ENCODE measurements around the gene BAG2.

The BAG2 gene

DNA sequence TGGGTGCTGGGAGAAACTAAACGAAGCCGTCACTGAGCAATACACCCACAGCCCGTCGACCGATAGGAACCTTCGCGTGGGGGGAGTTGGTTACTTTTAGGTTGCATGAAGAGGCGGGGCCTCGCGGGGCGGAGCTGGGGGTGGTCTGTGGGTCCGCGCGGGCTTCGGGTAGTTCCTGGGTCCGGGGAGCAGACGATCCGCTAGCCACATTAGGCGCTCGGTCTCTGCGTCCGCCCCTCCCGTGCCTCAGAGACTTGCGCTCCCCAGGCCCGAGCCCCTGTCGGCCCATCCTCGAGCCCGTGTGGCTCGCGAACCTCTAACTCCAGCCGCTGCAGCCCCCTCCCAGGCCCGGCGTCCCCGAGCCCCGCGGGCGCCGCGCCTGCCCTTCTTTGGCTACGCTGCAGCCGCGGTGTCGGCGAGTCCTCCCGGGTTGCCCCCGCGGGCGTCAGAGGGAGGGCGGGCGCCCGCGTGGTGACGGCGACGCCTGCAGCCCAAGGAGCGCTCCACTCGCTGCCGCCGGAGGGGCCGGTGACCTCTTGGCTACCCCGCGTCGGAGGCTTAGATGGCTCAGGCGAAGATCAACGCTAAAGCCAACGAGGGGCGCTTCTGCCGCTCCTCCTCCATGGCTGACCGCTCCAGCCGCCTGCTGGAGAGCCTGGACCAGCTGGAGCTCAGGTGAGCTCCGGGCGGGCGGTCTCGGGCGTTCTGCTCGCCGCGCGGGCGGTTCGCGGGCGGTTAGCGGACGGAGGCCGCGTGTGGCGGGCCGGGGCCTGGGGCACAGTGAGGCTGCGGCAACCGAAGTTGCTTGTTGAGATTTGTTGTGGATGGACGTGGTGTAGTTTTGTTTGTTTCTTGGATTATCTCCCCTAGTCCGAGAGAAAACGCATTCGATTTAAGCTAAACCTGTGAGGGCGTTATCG lies at the start of gene BAG2:
Gene BAG2 (plus strand): TSS at position 191 of the 920 bp plus-strand sequence. CDS start 372 bp downstream, at position 563.
- DNase-seq = peak; percentile 58 to 76

GRCh38 chr6:57123111-57123510 lies 49.0 kb upstream of the BAG2 start:
- no peak for DNase-seq

DNA sequence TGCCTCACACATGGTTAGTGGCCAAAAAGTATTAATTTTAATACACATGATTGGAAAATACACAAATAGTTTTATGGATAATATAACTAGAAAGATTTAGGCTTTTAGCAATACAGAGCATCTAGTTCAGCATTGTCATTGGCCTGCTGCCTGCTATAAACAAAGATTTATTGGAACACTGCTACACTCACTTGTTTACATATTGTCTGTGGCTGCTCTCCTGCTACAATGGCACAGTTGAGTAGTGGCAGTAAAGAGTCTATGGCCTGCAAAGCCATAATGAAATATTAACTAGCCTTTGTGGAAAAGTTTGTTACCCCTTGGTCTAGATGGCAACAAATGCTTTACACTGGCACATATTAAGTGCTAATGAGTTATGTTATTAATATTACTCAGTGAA lies 44.4 kb upstream of the BAG2 start:
- DNase-seq = no peak

DNA sequence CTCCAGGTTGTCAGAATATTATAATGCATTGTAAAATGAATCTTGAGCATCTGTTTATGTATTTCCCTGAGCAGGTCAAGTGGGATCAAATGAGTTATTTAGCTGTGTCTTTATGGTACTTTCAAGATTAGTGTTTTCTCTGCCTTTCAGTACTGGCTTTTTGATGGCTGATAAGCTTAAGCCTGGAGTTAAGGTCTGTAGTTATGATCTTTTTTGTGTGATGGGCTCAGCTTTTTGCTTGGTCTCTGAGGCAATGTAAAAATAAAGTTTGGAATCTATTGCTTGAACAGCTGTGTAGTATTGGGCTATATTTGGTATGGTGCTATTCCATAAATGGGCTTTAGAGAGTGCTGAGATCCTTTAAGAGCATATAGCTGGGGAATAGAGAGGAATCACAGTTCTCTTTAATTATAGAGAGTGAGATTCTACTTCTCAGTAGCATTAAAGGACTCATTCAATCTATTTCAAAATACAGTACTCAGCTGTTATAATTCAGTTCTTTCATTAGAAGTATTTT lies 41.4 kb upstream of the BAG2 start:
- peak in 1 of 2 experiments; percentile 6 for DNase-seq

DNA sequence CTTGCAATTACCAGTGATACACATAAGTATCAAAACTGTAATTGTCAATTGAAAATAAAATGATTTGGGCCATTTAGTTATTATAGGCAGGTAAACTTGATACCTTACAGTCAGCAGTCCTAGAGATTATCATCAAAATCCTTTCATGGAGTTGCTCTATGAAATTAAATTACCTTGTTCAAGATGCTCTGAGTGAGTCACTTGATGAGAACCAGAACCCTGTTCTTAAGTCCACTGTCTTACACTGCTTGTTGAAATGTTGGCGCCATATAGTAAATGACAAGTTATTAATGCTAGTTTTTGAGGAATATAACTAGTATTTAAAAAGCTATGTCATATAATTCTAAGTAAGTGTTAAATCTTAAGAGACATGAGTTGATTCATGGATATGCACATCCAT lies 37.2 kb upstream of the BAG2 start:
- DNase-seq = no peak

GRCh38 chr6:57135885-57136284 lies 36.2 kb upstream of the BAG2 start:
- DNase-seq = peak in 1 of 2 experiments; percentile 8

- no peak for DNase-seq
Observed at GRCh38 chr6:57137350-57137749, 34.8 kb upstream of the BAG2 start.

GRCh38 chr6:57138026-57138425 lies 34.1 kb upstream of the BAG2 start:
- no peak for DNase-seq

GRCh38 chr6:57141451-57142177 lies 30.5 kb upstream of the BAG2 start:
- no peak for DNase-seq

DNA sequence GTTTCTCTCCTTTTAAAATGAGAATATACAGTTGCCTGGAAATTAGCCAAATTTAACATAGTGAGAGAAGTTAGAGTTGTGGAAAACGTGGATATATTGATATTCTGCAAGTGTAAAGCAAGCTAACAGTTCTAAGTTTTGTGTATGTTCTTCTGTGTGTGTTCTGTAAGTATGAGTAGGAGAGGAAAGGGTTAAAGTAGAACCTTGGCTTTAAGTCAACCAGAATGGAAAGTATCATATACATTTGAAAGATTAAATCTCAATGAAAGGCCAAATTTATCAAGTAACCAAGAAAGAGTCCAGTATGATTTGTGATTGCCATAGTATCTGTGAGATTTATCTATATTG lies 30.0 kb upstream of the BAG2 start:
- DNase-seq = no peak

GRCh38 chr6:57143690-57144089 lies 28.4 kb upstream of the BAG2 start:
- no peak for DNase-seq

GRCh38 chr6:57147401-57147800 lies 24.7 kb upstream of the BAG2 start:
- no peak for DNase-seq

- DNase-seq = no peak
Observed at GRCh38 chr6:57147955-57148858, 23.9 kb upstream of the BAG2 start.

GRCh38 chr6:57158658-57159057 lies 13.5 kb upstream of the BAG2 start:
- no peak for DNase-seq

- DNase-seq = no peak
Observed at GRCh38 chr6:57159127-57159526, 13.0 kb upstream of the BAG2 start.

- no peak for DNase-seq
Observed at GRCh38 chr6:57162028-57162427, 10.1 kb upstream of the BAG2 start.

DNA sequence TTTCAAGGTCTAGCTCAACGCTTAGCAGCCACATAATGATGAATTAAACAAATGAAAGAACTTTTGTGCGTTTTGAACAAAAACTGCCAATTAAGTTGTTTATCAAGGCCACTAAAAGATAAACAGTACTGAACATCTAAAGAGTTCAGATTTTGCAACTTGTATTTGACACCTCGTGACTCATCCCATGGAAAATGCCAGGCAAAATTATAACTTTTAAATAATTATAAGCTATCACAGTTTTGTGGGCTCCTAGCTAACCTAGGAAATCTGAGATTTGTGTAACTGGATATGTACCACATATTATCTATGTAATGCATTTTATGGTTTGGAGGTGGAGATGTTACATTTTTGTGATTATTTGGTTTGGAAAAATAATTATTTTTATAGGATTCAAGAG lies 9.6 kb upstream of the BAG2 start:
- no peak for DNase-seq

DNA sequence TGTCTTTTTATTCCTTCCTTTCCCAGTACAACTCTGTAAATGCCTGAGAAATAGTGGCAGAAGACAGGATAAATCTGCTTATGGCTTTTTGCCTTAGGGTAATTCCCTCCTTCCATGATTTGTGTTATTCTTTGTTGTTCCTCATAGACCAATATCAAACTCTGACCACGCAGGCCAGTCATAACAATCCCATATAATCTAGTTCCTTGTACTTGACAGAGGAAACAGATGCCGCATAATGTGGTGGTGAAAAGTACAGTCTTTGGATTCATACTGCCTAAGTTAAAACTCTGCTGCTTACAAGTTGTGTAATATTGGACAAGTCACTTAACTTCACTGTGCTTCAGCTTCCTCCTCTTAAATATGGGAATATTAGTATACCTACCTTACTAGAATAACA lies 8.2 kb upstream of the BAG2 start:
- DNase-seq = no peak

- DNase-seq = no peak
Observed at GRCh38 chr6:57165080-57165479, 7.0 kb upstream of the BAG2 start.

GRCh38 chr6:57173056-57173885 lies 1.1 kb downstream of the BAG2 start:
- DNase-seq = no peak

GRCh38 chr6:57173886-57174510 lies 1.9 kb downstream of the BAG2 start:
- no peak for DNase-seq
